Fibroblast of mammary gland (primary cell): ENCODE measurements around the gene OR5AR1.
"Not testable (repeated sequence)": the region's sequence is repeated elsewhere in the genome, so short reads cannot be mapped to it uniquely, and the experiment has no call there.

ENCODE experiments used
- DNase-seq: peaks from one replicate; pipeline ENCODE4 v3.0.0-alpha.2; 2010; ENCODE audit warnings: low read depth
- H3K4me3 ChIP-seq: 2 replicates; pipeline ENCODE4 v1.5.1; 2011; ENCODE audit warnings: low read depth, mild to moderate bottlenecking, low read length, moderate library complexity; ENCODE audit not compliant: control insufficient read depth
- TF ChIP-seq, protein P1 (sequence below): conservative IDR thresholded peaks from 2 replicates; pipeline ENCODE4 v1.5.1; 2011; ENCODE audit warnings: low read depth, low read length, inconsistent platforms; ENCODE audit not compliant: control insufficient read depth, insufficient read depth

The OR5AR1 gene

DNA sequence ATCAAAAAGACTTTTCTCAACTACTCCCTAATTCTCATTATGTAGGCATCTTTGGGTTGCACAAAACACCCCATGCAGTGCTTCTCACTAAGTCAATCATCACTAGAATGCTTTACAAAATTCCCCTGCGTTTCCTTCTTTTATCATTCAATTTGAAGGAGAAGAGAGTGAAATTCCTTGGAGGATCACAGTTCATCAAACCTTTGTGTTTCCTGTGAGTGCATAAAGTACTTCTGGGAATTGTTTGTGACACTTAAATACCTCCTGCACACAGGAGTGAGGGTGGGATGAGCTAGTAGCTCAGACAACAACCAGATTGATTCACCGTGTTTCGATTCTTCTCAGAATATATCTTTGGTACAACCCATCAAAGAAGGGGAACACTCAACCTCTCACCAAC lies 3.7 kb upstream of the OR5AR1 start:
- TF ChIP-seq, protein P1, sequence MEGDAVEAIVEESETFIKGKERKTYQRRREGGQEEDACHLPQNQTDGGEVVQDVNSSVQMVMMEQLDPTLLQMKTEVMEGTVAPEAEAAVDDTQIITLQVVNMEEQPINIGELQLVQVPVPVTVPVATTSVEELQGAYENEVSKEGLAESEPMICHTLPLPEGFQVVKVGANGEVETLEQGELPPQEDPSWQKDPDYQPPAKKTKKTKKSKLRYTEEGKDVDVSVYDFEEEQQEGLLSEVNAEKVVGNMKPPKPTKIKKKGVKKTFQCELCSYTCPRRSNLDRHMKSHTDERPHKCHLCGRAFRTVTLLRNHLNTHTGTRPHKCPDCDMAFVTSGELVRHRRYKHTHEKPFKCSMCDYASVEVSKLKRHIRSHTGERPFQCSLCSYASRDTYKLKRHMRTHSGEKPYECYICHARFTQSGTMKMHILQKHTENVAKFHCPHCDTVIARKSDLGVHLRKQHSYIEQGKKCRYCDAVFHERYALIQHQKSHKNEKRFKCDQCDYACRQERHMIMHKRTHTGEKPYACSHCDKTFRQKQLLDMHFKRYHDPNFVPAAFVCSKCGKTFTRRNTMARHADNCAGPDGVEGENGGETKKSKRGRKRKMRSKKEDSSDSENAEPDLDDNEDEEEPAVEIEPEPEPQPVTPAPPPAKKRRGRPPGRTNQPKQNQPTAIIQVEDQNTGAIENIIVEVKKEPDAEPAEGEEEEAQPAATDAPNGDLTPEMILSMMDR: no peak
- DNase-seq: no peak
- no peak overlapping the region for H3K4me3 ChIP-seq

DNA sequence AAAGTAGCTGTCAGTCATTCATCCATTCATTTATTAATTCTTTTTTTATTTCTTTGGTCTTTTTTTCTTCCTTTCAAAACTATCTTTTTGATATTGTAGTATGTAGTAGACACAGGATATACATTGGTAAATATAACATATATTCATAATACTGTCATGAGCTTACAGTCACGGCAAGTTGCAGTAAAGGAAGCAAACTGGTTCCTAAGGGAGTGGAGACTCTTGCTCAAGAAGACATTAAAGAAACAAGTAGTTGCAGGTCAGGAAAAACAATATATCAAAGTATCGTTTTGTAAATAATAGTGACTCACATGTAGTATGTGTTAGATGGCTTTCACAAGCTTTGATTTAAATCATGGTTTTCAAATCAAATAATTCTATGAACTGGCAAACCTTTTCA lies 7.5 kb downstream of the OR5AR1 start:
- no peak overlapping the region for H3K4me3 ChIP-seq
- TF ChIP-seq, protein P1: no peak

DNA sequence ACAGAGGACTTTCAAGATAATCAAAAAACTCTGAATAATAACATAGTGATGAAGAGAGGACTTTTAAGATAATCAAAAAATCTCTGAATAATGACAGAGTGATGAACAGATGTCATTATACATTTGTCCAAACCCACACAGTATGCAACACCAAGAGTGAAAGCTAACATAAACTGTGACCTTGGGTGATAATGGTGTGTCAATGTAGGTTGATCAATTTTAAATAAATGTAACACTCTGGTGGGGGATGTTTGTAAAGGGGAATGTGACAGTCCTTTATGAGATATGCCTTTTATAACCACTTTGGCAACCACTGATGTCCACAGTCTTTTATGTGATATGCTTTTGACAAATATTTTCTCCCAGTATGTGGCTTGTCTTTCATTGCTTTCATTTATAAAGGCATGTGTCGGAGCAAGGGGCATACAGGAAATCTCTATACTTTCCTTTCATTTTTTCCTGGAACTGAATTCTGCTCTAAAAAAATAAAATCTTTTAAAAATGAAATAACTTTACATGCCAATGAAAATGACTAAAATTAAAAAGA lies 25.1 kb downstream of the OR5AR1 start:
- H3K4me3 ChIP-seq: no peak overlapping the region
- no peak for DNase-seq
- TF ChIP-seq, protein P1: no peak

More for the DNA sequence above, 7.5 kb downstream of the OR5AR1 start:
- no peak for DNase-seq

DNA sequence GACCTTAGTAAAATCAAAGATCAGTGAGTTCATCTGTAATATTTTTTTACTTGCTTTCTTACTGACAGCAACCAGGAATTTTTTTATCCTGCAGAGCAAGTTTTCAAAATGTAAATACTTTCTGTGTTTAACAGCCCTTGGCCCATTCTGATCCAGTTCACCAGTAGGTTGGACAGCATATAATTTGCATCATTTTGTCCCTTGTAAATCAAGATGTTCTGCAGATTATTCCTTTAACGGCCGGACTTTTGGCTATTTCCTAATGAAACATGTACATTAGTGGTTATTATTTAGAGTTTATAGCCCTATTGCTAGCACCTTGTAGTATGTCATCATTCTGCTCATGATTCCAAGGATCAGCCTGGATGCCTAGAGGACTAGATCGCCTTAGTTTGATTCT lies 27.7 kb downstream of the OR5AR1 start:
- not testable (repeated sequence) for DNase-seq

DNA sequence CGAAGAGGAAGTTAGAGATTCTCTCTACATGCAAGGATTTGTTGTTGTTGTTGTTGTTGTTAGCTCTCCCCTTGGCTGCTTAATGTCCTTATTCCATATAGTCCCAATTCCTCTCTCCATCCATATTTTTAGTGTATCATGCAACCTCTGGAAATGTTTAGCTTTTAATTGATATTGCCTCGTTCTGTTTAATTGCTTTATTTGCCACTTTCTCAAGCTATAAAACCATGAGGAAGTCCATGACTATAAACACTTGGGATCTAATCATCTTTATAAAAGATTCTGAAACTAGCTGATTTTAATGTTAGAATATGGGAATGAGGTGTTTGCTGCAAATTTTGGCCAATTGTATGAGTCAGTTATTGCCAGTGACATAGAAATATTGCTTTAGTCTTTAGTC lies 29.9 kb downstream of the OR5AR1 start:
- TF ChIP-seq, protein P1: no peak
- H3K4me3 ChIP-seq: no peak overlapping the region
- DNase-seq: no peak

More for the DNA sequence above, 27.7 kb downstream of the OR5AR1 start:
- not testable (repeated sequence) for H3K4me3 ChIP-seq

DNA sequence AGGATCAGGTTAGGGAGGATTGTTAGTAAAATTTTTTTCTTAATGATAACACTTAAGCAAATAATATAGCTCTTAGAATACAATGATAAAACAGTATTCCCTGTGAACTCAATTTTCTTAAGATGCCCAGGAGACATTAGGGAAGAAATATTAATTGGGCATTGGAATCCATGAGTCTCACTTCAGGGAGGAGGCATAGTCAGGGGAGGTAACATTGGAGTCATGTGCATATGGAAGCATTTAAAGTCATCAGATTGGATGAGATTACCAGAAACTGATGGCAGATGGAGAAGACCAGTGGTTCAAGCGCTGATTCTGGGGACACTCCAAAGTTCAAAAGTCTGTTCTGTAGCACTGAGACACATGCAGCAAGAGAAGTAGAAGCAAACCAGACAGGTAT lies 35.3 kb downstream of the OR5AR1 start, which contains the start of gene OR9G1:
Gene OR9G1 (plus strand): TSS at position 301 of the 400 bp plus-strand sequence. CDS start 1,293 bp downstream, outside the sequence.
- TF ChIP-seq, protein P1: no peak
- H3K4me3 ChIP-seq: no peak within 1 kb of the TSS
- DNase-seq: no peak

DNA sequence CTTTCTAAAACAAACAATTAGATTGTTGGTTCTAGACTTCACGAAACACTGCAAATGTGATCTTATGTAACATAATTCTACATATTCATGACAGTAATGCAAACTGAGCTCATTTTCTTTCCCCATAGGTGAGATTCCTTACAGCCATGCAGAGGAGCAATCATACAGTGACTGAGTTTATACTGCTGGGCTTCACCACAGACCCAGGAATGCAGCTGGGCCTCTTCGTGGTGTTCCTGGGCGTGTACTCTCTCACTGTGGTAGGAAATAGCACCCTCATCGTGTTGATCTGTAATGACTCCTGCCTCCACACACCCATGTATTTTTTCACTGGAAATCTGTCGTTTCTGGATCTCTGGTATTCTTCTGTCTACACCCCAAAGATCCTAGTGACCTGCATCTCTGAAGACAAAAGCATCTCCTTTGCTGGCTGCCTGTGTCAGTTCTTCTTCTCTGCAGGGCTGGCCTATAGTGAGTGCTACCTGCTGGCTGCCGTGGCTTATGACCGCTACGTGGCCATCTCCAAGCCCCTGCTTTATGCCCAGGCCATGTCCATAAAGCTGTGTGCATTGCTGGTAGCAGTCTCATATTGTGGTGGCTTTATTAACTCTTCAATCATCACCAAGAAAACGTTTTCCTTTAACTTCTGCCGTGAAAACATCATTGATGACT lies 36.9 kb downstream of the OR5AR1 start:
- TF ChIP-seq, protein P1: no peak
- H3K4me3 ChIP-seq: no peak overlapping the region
- DNase-seq: no peak
